Glomerular endothelial cell (primary cell): ENCODE results near the gene SMPD1. TPM values are rescaled to one million over a fixed set of nuclear protein-coding genes. Genes with fewer than 3 reads are reported as not detected.
"Not testable (repeated sequence)": the region's sequence is repeated elsewhere in the genome, so short reads cannot be mapped to it uniquely, and the experiment has no call there.

ENCODE experiments used
- DNase-seq: peaks from one replicate; pipeline ENCODE4 v3.0.0-alpha.2; 2011; ENCODE audit warnings: low read depth, low spot score; ENCODE audit errors: extremely low read depth
- total RNA-seq: library from RNA; depleted of rRNA; stranded (reverse); fragments of >200 nt; gene quantifications from 2 replicates; pipeline ENCODE4 v1.2.3, GENCODE V29; 2015

Gene SMPD1
- total RNA-seq, 1 donor from 2014 or later: 89.0 TPM

DNA sequence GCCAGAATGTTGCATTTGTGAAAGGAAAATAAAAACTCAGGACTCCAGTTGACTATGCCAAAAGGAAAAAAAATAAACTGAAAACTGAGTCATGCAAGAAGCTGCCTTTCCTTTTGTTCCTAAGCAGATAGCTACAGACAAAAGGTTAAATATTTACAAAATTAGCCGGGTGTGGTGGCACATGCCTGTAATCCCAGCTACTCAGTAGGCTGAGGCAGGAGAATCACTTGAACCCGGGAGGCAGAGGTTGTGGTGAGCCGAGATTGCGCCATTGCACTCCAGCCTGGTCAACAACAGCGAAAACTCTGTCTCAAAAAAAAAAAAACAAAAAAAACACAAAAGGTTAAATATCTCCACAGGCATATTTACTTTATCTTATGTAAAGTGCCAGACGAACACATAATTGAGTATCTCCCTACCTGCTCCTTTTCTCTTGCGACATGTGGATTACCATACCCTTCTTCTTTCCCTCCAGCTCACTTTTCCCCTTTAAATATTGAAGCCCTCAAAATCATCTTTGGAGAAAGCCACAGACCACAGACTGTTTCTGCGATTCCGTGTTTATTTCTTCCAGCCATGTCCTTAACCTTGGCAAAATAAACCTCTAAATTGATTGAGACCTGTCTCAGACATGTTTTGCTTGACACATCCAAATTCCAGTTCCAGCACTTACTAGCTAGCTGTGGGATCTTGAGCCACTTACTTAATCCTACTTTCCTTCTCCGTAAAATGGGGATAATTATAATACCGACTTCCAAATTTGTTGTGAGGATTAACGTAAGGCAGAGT lies 2.3 kb upstream of the SMPD1 start:
- DNase-seq: no peak

GRCh38 chr11:6388748-6389147 lies 1.5 kb upstream of the SMPD1 start:
- DNase-seq: no peak

DNA sequence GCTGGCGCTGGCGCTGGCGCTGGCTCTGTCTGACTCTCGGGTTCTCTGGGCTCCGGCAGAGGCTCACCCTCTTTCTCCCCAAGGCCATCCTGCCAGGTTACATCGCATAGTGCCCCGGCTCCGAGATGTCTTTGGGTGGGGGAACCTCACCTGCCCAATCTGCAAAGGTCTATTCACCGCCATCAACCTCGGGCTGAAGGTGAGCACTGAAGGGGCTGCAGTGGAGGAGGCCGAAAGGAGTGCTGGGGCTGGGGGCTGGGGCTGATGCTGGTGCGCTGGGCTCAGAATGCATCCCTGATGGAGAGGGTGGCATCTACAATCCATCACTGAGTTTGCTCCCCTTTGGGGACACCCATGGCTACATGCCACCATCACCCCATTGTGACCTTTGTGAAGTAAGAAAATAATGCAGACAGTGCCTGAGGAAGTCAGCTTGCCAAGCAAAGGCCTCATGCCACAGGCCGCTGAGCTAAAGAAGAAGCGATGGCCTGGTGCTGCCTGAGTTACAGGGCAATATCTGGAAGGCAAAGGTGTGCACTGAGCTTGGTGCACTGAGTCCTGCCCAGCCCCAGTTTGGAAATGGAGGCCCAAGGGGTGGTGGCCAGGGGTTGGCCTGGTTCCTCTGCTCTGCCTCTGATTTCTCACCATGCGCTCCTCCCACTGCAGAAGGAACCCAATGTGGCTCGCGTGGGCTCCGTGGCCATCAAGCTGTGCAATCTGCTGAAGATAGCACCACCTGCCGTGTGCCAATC lies 620 bp downstream of the SMPD1 start:
- DNase-seq: no peak

GRCh38 chr11:6391537-6392134 lies 1.4 kb downstream of the SMPD1 start:
- no peak for DNase-seq

DNA sequence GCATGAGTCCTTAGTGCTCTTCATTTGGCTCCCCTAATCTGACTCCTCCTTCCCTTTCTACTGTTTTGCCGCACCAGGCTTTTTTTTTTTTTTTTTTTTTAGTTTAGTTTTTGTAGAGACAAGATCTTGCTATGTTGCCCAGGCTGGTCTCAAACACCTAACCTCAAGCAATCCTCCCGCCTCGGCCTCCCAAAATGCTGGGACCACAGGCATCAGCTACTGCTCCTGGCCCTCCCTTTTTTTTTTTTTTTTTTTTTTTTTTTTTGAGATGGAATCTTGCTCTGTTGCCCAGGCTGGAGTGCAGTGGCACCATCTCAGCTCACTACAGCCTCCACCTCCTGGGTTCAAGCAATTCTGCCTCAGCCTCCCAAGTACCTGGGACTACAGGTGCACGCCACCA lies 2.0 kb downstream of the SMPD1 start:
- not testable (repeated sequence) for DNase-seq

- no peak for DNase-seq
These were observed 3.9 kb downstream of the SMPD1 start for GRCh38 chr11:6393989-6394670.

DNA sequence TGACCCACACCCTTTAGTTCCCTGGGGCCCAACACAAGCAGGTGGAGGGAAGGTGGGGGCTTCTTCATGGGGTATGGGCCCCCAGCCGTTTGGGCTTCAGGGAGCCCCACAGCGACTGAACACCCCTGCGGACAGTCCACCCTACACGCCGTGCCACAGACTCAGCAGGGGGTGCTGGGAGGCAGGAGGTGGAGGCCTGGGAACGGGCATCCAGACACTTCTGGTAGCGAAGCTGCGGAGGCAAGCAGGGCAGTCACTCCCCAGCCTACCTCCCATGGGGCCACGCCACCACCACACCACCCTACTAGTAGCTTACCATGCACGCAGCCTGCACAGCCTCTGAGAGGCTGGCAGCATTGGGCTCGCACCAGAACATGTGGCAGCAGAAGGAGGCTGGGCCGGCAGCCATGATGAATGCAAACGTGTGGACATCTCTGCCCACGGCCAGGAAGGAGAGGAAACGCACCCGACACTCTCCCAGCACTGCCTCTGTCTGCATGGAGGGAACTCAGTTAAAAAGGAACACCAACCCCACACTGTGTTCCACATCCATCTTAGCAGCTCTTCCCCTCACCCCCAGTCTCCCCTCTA lies 5.3 kb downstream of the SMPD1 start:
- no peak for DNase-seq

DNA sequence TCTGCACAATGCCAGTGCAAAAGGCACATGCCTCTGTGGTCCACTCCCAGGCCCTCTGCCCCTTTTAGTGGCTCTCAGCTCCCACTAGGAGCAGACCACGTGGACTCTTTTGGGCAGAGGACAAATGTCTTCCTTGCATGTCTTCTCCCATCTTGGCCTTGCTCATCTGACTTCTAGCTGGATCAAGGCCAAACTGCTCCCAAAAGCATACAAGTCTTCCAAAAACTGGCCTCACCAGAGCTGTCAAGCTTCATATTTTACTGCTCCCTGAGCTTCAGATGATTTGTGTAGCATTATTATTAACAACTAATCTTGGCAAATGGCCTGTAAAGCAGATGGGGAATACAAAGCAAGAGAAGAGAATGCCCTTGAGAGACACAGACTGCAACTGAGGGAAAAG lies 6.9 kb downstream of the SMPD1 start:
- DNase-seq: no peak

DNA sequence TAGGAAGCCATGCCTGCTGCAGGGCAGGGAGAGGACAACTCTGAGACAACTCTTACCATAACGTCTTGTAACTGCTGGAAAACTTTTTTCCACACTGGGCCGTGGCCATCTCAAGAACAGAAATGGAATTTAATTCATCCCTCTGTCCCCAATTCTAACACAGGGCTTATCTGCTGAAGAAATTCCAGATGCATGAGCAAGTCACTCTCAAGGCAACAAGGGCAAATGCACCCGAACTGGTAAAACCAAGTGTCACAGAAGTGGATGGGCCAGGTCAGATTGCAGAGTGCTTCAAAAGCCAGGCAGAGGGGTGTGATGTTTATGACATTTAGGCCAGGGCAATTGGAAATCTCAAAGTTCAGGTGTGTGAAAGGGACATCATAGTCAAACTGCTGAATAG lies 7.4 kb downstream of the SMPD1 start:
- no peak for DNase-seq

DNA sequence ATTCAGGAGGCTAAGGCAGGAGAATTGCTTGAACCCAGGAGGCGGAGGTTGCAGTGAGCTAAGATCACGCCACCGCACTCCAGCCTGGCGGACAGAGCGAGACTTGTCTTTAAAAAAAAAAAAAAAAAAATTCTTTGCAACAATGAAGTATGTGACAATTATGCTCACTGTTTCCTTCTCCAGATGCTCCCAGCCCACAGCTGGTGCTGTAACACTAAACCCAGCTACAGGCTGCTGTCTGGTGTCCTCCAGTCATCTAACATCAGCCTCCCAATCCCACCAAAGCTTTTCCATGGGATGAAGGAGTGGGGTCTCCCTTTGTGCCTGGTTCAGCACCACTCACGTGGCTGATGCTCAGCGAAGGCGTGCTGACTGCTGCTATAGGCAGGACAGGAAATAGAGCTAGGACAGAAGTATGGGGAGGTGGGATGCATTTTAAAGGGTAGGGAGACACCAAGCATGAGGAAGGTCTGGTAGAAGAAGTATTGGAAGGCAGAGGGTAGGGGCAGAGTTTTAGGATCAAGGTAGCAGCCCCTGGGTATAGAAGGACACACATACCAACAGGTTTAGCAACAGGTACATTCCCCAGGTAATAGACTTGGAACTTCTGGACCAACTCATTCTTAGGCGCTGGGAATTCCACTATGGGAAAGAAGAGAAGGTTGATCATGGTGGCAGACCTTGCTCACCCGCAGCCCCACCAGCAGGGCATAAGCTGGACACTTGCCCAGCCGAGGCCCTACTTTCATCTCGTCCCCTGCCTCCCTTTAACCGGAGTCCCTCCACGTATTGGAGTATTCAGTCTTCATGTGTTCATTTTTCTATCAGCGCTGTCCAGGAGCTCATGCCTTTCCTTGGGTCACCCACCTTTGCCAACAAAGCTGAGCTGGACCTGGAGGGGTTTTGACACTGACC lies 10.4 kb downstream of the SMPD1 start:
- DNase-seq: no peak

DNA sequence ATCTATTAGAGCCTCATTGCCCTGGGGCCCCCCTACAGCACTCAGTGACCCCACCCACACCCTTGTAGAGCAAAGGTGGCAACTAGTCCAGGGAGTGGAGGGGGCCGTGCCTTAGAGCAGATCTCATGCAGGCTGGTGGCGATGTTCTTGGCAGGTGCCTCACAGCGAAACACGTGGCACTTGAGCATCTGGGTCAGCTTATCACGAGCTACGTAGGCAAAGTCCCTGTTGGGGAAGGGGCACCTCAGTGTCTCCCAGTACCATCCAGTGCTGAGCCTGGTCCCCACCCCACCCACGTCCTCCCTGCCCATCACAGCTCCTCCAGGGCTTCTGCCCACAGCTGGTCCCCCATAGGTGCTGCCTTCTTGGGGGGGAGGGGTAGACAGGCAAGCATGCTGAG lies 11.2 kb downstream of the SMPD1 start:
- DNase-seq: no peak

DNA sequence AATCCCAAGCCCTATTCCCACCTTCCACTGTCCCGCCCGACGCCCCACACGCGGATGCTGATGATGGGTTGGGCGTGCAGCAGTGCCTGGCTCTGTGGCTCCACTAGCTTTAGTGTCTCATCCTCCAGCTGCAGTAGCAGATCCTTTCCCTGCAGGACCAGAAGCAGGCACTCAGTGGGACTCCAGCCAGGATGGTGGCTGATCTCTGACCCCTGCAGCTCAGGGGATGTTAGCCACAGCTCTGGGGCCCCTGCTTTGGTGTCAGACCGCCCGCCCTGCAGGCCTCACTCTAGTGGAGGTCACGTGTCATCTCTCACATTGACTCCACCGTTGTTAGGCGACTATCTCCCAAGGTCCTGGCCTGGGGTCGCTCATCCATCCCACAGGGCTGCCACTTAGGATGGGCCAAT lies 11.8 kb downstream of the SMPD1 start:
- DNase-seq: no peak

- DNase-seq: no peak
These were observed 12.3 kb downstream of the SMPD1 start for GRCh38 chr11:6402561-6402981.

DNA sequence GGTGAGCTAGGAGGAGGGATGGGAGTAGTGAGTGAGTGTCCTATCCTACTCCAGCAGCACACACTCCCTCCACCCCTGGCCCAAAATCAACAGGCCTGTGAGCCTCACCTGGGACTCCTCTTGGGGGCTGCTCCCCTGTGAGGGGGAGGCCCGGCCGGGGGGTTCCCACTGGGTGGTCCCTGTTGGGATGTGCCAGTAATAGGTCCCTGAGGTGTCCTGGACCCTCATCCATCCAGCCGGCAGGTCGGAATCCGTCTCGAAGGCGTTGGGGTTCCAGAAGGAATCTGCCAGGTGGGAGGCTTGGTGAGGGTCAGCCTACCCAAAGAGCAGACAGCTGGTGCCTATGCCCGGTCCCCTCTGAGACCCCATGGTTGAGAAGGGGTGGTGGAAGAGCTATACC lies 13.3 kb downstream of the SMPD1 start:
- DNase-seq: no peak

DNA sequence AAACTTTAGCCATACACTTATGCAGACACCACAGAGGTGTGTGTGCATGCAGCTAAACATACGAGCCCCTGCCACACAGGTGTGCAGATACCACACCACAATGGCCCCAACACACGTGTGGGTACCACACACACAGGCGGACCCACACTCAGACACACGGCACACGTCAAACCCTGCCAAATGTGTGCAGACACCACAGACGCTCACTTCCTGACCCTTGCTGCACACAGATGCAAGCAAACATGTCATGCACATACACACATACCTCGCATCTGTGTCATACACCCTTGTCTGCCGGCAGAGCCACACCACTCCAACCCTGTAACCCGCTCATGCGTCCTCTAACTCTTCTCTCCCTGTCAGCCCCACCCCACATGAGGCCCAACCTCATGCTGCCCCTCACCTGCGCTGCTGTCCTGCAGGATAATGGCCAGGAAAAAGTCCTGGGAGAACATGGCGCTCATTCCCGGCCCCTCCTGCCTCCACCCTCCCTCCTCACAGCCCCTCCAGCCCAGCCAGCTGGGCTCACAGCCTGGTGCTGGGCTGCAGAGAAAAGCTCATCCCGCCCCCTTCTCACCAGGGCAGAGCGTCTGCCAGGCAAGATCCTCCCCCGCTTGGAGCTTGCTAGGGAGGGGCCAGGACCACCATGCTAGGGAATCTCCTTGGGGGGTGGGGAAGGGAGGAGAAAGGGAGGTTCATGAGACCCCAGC lies 14.2 kb downstream of the SMPD1 start:
- DNase-seq: no peak

DNA sequence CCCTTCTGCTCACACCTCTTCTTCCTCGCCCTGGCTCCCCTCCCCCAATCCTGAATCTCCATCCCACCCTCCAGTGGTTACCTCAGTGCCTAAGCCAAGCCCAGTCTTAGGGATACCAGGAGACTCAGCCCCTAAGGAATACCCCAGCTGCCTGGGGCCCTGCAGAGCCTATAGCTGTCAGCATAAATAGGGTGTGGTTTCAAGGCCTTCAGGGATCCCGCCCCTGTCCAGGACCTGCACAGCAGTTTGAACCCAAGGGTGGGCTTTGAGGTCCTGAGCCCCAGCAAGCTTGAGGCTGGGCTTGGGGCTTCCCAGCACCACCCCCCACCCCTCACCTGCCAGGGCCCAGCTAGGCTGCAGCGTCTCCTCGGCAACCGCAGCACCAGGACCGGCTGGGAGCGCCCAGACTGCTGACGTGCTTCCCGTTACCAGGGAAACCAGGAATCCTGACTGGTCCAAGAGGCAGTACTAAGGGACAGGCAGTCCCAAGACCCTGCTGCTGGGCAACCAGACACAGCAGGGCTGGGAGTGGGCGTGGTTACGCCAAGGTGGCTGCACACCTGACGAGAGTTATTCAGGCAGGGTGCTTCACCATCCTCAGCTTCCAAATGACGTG lies 14.9 kb downstream of the SMPD1 start:
- DNase-seq: no peak

DNA sequence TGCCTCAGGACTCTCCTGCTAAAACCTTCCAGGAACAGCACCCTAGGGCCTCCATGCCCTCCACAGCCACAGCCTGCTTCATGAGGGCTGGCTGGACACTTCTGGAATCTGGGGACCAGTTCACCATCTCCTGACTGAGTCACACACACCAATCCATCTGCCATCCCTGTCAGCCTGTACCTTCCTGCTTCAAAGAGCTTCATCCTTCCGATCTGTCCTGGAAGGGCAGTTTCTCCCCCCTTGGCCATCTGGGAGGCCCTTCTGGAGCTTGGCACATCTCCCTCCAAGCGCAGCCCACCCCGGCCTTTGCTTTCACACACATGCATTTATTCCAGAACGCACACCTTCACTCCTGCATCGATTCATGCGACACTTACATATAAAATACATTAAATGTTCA lies 15.6 kb downstream of the SMPD1 start:
- no peak for DNase-seq

- no peak for DNase-seq
These were observed 16.1 kb downstream of the SMPD1 start for GRCh38 chr11:6406370-6406769.
